ENCODE data around the gene TMPRSS9. TPM values are rescaled to one million over a fixed set of nuclear protein-coding genes. Genes with fewer than 3 reads are reported as not detected.
"Not testable (repeated sequence)": the region's sequence is repeated elsewhere in the genome, so short reads cannot be mapped to it uniquely, and the experiment has no call there.

Gene TMPRSS9
- total RNA-seq, 4 donors from 2014 or later = 0.13 to 0.78 TPM; not detected in 2

GRCh38 chr19:2389594-2389993 lies 29.5 kb downstream of the TMPRSS9 start:
- Histone ChIP-seq H3K4me3 (replicated peaks in 1 of 3) (no peak overlapping the region), H3K36me3 (no peaks in the 10 kb centered on the region), H3K27me3 (no peaks in the 10 kb centered on the region), H3K27ac (no peak overlapping the region), H3K4me1 (peaks cover 5 to 6% of the 10 kb centered on the region in 2 donors), H3K9me3 (no peaks in the 10 kb centered on the region)
- DNase-seq = no peak
- intact Hi-C loops (cut with DNase I) = loop anchor here (10.0 kb wide), 1 partner anchor 165 kb away; no protein-coding TSS in a partner anchor
- 86 to 87% methylated on average over 12 to 13 of the region's 21 CpGs for WGBS, 2 donors
- no peak for TF ChIP-seq CTCF (IDR thresholded peaks at IDR 0.05)
- TF ChIP-seq POLR2A (IDR thresholded peaks at IDR 0.05) = no peak

GRCh38 chr19:2391118-2391725 lies 31.2 kb downstream of the TMPRSS9 start:
- intact Hi-C loops (cut with DNase I) = loop anchor here (10.0 kb wide), 1 partner anchor 246 kb away; no protein-coding TSS in a partner anchor
- peak; percentile 18 to 33 for DNase-seq

GRCh38 chr19:2392366-2392765 lies 32.3 kb downstream of the TMPRSS9 start:
- H3K27me3 ChIP-seq = no peaks in the 10 kb centered on the region
- H3K27ac ChIP-seq = peak overlapping the region in 1 of 3 donors; percentile 20
- H3K36me3 ChIP-seq = no peaks in the 10 kb centered on the region
- TF ChIP-seq CTCF (IDR thresholded peaks at IDR 0.05) = no peak
- peak in 1 of 2 donors; percentile 4 for TF ChIP-seq POLR2A (IDR thresholded peaks at IDR 0.05)
- WGBS, 2 donors = 24 to 31% methylated on average over 7 of the region's 7 CpGs
- peak; percentile 66 to 75 for DNase-seq
- no peaks in the 10 kb centered on the region for H3K9me3 ChIP-seq
- H3K4me3 ChIP-seq (replicated peaks in 1 of 3) = no peak overlapping the region
- peaks cover 5 to 6% of the 10 kb centered on the region in 2 donors for H3K4me1 ChIP-seq
- intact Hi-C loops (cut with DNase I) = loop anchor here (10.0 kb wide), 1 partner anchor 248 kb away; no protein-coding TSS in a partner anchor

More at GRCh38 chr19:2391118-2391725, 31.2 kb downstream of the TMPRSS9 start:
- TF ChIP-seq POLR2A (IDR thresholded peaks at IDR 0.05) (no peak), CTCF (IDR thresholded peaks at IDR 0.05) (peak; percentile 60 to 88 (median 68))
- Histone ChIP-seq H3K27me3 (no peaks in the 10 kb centered on the region), H3K4me1 (peaks cover 5 to 6% of the 10 kb centered on the region in 2 donors), H3K36me3 (no peaks in the 10 kb centered on the region), H3K9me3 (no peaks in the 10 kb centered on the region), H3K27ac (no peak overlapping the region), H3K4me3 (replicated peaks in 1 of 3) (no peak overlapping the region)
- WGBS, 2 donors = 9 to 11% methylated on average over 10 of the region's 10 CpGs

GRCh38 chr19:2392899-2393298 lies 32.8 kb downstream of the TMPRSS9 start:
- not testable (repeated sequence) for H3K4me1 ChIP-seq; H3K4me3 ChIP-seq (replicated peaks in 1 of 3); DNase-seq; H3K27ac ChIP-seq; H3K9me3 ChIP-seq; H3K27me3 ChIP-seq; H3K36me3 ChIP-seq
- intact Hi-C loops (cut with DNase I) = loop anchor here (10.0 kb wide), 1 partner anchor 248 kb away; no protein-coding TSS in a partner anchor
- WGBS, 2 donors = 80 to 85% methylated on average over 8 of the region's 8 CpGs

- no peaks in the 10 kb centered on the region for H3K27me3 ChIP-seq
- H3K36me3 ChIP-seq = no peaks in the 10 kb centered on the region
- H3K4me1 ChIP-seq = peaks cover 5 to 6% of the 10 kb centered on the region in 2 donors
- DNase-seq = no peak
- intact Hi-C loops (cut with DNase I) = loop anchor here (10.0 kb wide), 1 partner anchor 249 kb away; no protein-coding TSS in a partner anchor
- H3K4me3 ChIP-seq (replicated peaks in 1 of 3) = no peak overlapping the region
- no peak for TF ChIP-seq CTCF (IDR thresholded peaks at IDR 0.05)
- TF ChIP-seq POLR2A (IDR thresholded peaks at IDR 0.05) = no peak
- H3K27ac ChIP-seq = no peak overlapping the region
- 81 to 82% methylated on average over 8 of the region's 8 CpGs for WGBS, 2 donors
- H3K9me3 ChIP-seq = no peaks in the 10 kb centered on the region
Observed at GRCh38 chr19:2394054-2394441, 34.0 kb downstream of the TMPRSS9 start.

Measured in thyroid gland (tissue), 4 donors.